GM12878 (cell line): ENCODE results near the gene KRT79. TPM values are rescaled to one million over a fixed set of nuclear protein-coding genes. Genes with fewer than 3 reads are reported as not detected.

Source experiments
- ATAC-seq: fragments of 200-7000 bp; cut with Tn5 transposase; 3 replicates; pipeline ENCODE4 v1.9.1; 2020; ENCODE audit warnings: mild to moderate bottlenecking, moderate library complexity
- BruUV-seq: library from RNA; stranded (reverse); fragments of 400-500 nt; replicated peaks from 2 replicates; lab custom pipeline; 2021; lab: Mats Ljungman, UMichigan
- CTCF ChIA-PET: fragments of 300-600 bp; sonication (Branson Sonifier 250); formaldehyde crosslinking; extraction: SDS; loops from one replicate; lab custom pipeline; 2021; ENCODE audit warnings: inconsistent platforms; lab: Yijun Ruan, JAX
- POLR2A ChIA-PET: fragments of 350-600 bp; formaldehyde crosslinking; extraction: SDS; loops from one replicate; lab custom pipeline; 2021; ENCODE audit warnings: inconsistent platforms; lab: Charles Lee
- RAD21 ChIA-PET: fragments of 300-600 bp; sonication (Branson Sonifier 250); formaldehyde crosslinking; loops from one replicate; lab custom pipeline; 2023; ENCODE audit warnings: antibody characterized with exemption; ENCODE audit not compliant: unreplicated experiment; lab: Charles Lee
- SMC1A ChIA-PET: fragments of 300-600 bp; sonication (Branson Sonifier 250); formaldehyde crosslinking; loops from one replicate; lab custom pipeline; 2023; ENCODE audit not compliant: unreplicated experiment, uncharacterized antibody; lab: Charles Lee
- DNase-seq: peaks from one replicate; pipeline ENCODE4 v3.0.0-alpha.2; 2011; ENCODE audit warnings: low read depth, low spot score
- FAIRE-seq: peaks from 3 replicates; lab custom pipeline; 2011; peaks lifted over from hg19 to GRCh38; lab: Jason Lieb, UNC
- H2AFZ ChIP-seq: 2 replicates; pipeline ENCODE4 v1.6.0; 2011; ENCODE audit warnings: low read depth, low read length, control low read depth; ENCODE audit not compliant: control insufficient read depth
- H3K27ac ChIP-seq: 2 replicates; pipeline ENCODE4 v1.5.1; 2011; ENCODE audit warnings: control low read depth; ENCODE audit not compliant: control insufficient read depth, insufficient read depth
- H3K27me3 ChIP-seq, 2 experiments: replicated peaks in 1 of 2; 2 replicates each; pipeline versions ENCODE4 v1.6.0 to v1.6.1; 2011; ENCODE audit warnings: low read length in 1 of 2; ENCODE audit not compliant: control insufficient read depth in 2 of 2, insufficient read depth in 2 of 2
- H3K36me3 ChIP-seq, 2 experiments: 2 replicates each; pipeline ENCODE4 v1.5.1; 2011; ENCODE audit warnings: low read length in 1 of 2; ENCODE audit not compliant: control insufficient read depth in 2 of 2, insufficient read depth in 2 of 2
- H3K4me1 ChIP-seq: 2 replicates; pipeline ENCODE4 v1.6.1; 2011; ENCODE audit warnings: mild to moderate bottlenecking, low read length, moderate library complexity, mixed read lengths; ENCODE audit not compliant: control insufficient read depth, insufficient read depth
- H3K4me2 ChIP-seq: 2 replicates; pipeline ENCODE4 v1.6.0; 2011; ENCODE audit warnings: control low read depth; ENCODE audit not compliant: control insufficient read depth, insufficient read depth
- H3K4me3 ChIP-seq: fragments of 200-600 bp; sonication (generic); 2 replicates; pipeline ENCODE4 v1.5.1; 2016
- H3K79me2 ChIP-seq: 2 replicates; pipeline ENCODE4 v1.6.0; 2011; ENCODE audit warnings: low read length; ENCODE audit not compliant: control insufficient read depth, insufficient read depth
- H3K9ac ChIP-seq: 2 replicates; pipeline ENCODE4 v1.8.0; 2011; ENCODE audit warnings: low read length, control low read depth, mixed read lengths; ENCODE audit not compliant: control insufficient read depth, insufficient read depth
- H3K9me3 ChIP-seq: replicated peaks from 3 replicates; pipeline ENCODE4 v1.5.1; 2011; ENCODE audit warnings: mild to moderate bottlenecking, low read length; ENCODE audit not compliant: control insufficient read depth, insufficient read depth
- H4K20me1 ChIP-seq: 2 replicates; pipeline ENCODE4 v1.6.0; 2011; ENCODE audit not compliant: control insufficient read depth, insufficient read depth
- BRCA1 ChIP-seq: IDR thresholded peaks from 2 replicates; pipeline ENCODE4 v1.6.1; 2011; ENCODE audit warnings: low read depth, low read length, improper control_type of control experiment
- CBX3 ChIP-seq: fragments of 200-600 bp; sonication (generic); IDR thresholded peaks from 2 replicates; pipeline ENCODE4 v1.6.1; 2016; ENCODE audit warnings: low read depth, borderline replicate concordance
- CBX5 ChIP-seq: sonication (generic); IDR thresholded peaks from 2 replicates; pipeline ENCODE4 v1.6.1; 2016; ENCODE audit warnings: low read depth, moderate library complexity, mild to moderate bottlenecking, inconsistent platforms
- CHD1 ChIP-seq: IDR thresholded peaks from 2 replicates; pipeline ENCODE4 v1.6.1; 2012; ENCODE audit warnings: low read depth, low read length, improper control_type of control experiment
- CREM ChIP-seq: IDR thresholded peaks from 2 replicates; pipeline ENCODE4 v1.6.1; 2014; ENCODE audit warnings: antibody characterized with exemption, low read depth
- FOS ChIP-seq: IDR thresholded peaks from 3 replicates; pipeline ENCODE4 v1.6.1; 2011; ENCODE audit warnings: borderline replicate concordance; ENCODE audit not compliant: insufficient read length; ENCODE audit errors: extremely low read depth
- FOXM1 ChIP-seq: IDR thresholded peaks from 2 replicates; pipeline ENCODE4 v1.6.1; 2012; ENCODE audit warnings: low read depth, mild to moderate bottlenecking, inconsistent platforms, low read length, moderate library complexity
- HDAC2 ChIP-seq: fragments of 200-600 bp; sonication (generic); IDR thresholded peaks from 2 replicates; pipeline ENCODE4 v1.6.1; 2017
- MEF2B ChIP-seq: fragments of 450-650 bp; IDR thresholded peaks from 2 replicates; pipeline ENCODE4 v1.6.1; 2018; ENCODE audit warnings: mild to moderate bottlenecking, moderate library complexity; ENCODE audit not compliant: partially characterized antibody, poor library complexity, severe bottlenecking
- NFIC ChIP-seq: IDR thresholded peaks from 2 replicates; pipeline ENCODE4 v1.6.1; 2012; ENCODE audit warnings: low read depth, mild to moderate bottlenecking, inconsistent platforms, low read length, moderate library complexity
- STAT3 ChIP-seq: IDR thresholded peaks from 2 replicates; pipeline ENCODE4 v1.6.1; 2011; ENCODE audit warnings: low read depth, low read length, improper control_type of control experiment
- SUZ12 ChIP-seq: fragments of 200-600 bp; sonication (generic); IDR thresholded peaks from one replicate; pipeline ENCODE4 v1.6.1; 2018; ENCODE audit warnings: antibody characterized with exemption, mild to moderate bottlenecking; ENCODE audit not compliant: unreplicated experiment
- TARDBP ChIP-seq: IDR thresholded peaks from 2 replicates; pipeline ENCODE4 v1.6.1; 2016; ENCODE audit warnings: borderline replicate concordance
- ZNF217 ChIP-seq: fragments of 450-650 bp; IDR thresholded peaks from 2 replicates; pipeline ENCODE4 v1.6.1; 2017; ENCODE audit warnings: antibody characterized with exemption, mild to moderate bottlenecking
- ZNF24 ChIP-seq: fragments of 450-650 bp; IDR thresholded peaks from 2 replicates; pipeline ENCODE4 v1.6.1; 2017; ENCODE audit warnings: antibody characterized with exemption, mild to moderate bottlenecking
- ZNF687 ChIP-seq: fragments of 450-650 bp; IDR thresholded peaks from 2 replicates; pipeline ENCODE4 v1.6.1; 2017; ENCODE audit warnings: mild to moderate bottlenecking, moderate library complexity
- WGBS: methylation state at CpG from one replicate; pipeline ENCODE4 v1.1.6; 2016; ENCODE audit warnings: low lambda C conversion rate; ENCODE audit not compliant: insufficient replicate concordance, insufficient coverage; ENCODE audit errors: missing lambda C conversion rate; 5-methylcytosine and 5-hydroxymethylcytosine counted together
- in situ Hi-C: fragments of 300-500 bp; cut with MboI; formaldehyde crosslinking; loops from 9 replicates; pipeline ENCODE4 v1.14.3; 2018; ENCODE audit warnings: mixed read lengths
- intact Hi-C: fragments of 100-400 bp; cut with micrococcal nuclease; formaldehyde crosslinking; loops from one replicate; pipeline ENCODE4 v1.14.2; 2022; ENCODE audit not compliant: unreplicated experiment
- polyA plus RNA-seq, 11 experiments: library from polyadenylated mRNA; depleted of rRNA in 4 of 11; unstranded in 6 of 11; stranded (reverse) in 5 of 11; fragments of >200 nt; fragmentation: Nextera tagmentation in 4 of 11; fragmentation: Illumina TruSeq in 1 of 11; extraction: Ambion mirVana in 4 of 11; extraction: Trizol in 1 of 11; gene quantifications; 1 replicate in 1 of 11; 2 replicates in 10 of 11; pipeline versions ENCODE4 v1.2.1 to v1.2.3, GENCODE V29; 2011 to 2016; ENCODE audit warnings: inconsistent platforms in 2 of 11, missing spikeins in 2 of 11, low read depth in 1 of 11
- total RNA-seq, 4 experiments: library from RNA; depleted of rRNA in 3 of 4; stranded (reverse); fragments of >200 nt in 3 of 4; fragmentation: Illumina TruSeq in 1 of 4; extraction: Trizol in 1 of 4; gene quantifications; 2 replicates each; pipeline versions ENCODE4 v1.2.1 to v1.2.3, GENCODE V29; 2013 to 2021

Gene KRT79
- total and polyA plus RNA-seq, 10 of the 15 experiments (the other 5 are each of a cell fraction or from before 2014, with no cell fraction given) = 0.03 to 0.09 (median 0.07) TPM; not detected in 7

GRCh38 chr12:52872644-52873389 is 38.7 kb upstream of the KRT79 start (continued):
- TF ChIP-seq ZNF687 (no peak), SUZ12 (no peak), TARDBP (no peak), CBX3 (no peak), ZNF217 (no peak), CREM (no peak)

- peaks cover 6% of the 10 kb centered on the region for H3K4me1 ChIP-seq
- H3K9ac ChIP-seq = no peak overlapping the region
- 43% methylated on average over 9 of the region's 9 CpGs for WGBS
- no peaks in the 10 kb centered on the region for H4K20me1 ChIP-seq
- CTCF ChIA-PET = interaction anchor here (0.7 to 1.9 kb wide), 7 partner anchors 9 to 498 kb away, joined by 3 to 13 read pairs (median 5); no protein-coding TSS in a partner anchor
- TF ChIP-seq SUZ12 (no peak), HDAC2 (no peak), FOS (no peak), STAT3 (no peak), BRCA1 (no peak), NFIC (no peak), ZNF24 (no peak), MEF2B (no peak), CHD1 (no peak), CBX5 (no peak), FOXM1 (no peak)
- peaks cover 0 to 3% of the 10 kb centered on the region in 2 experiments; a peak in 2 of 4 replicates for H3K27me3 ChIP-seq
- H3K4me3 ChIP-seq = no peak overlapping the region
- H3K4me2 ChIP-seq = no peak overlapping the region
- RAD21 ChIA-PET = no interaction called here
- no peak for DNase-seq
- ATAC-seq = no peak
- BruUV-seq = no TSS peak
- FAIRE-seq = no peak
- H3K27ac ChIP-seq = no peak overlapping the region
- in situ Hi-C loops = no loop called here
- no peak overlapping the region for H2AFZ ChIP-seq
- no peaks in the 10 kb centered on the region for H3K9me3 ChIP-seq
- intact Hi-C loops = loop anchor here (2.0 kb wide), 1 partner anchor 289 kb away; no protein-coding TSS in a partner anchor
- H3K36me3 ChIP-seq = no peaks in the 10 kb centered on the region
- POLR2A ChIA-PET = no interaction called here
- H3K79me2 ChIP-seq = no peaks in the 10 kb centered on the region
- SMC1A ChIA-PET = interaction anchor here (1.1 kb wide), 1 partner anchor 10 kb away, joined by 4 read pairs; no protein-coding TSS in a partner anchor
Measured at GRCh38 chr12:52871291-52872039, 37.4 kb upstream of the KRT79 start.
